GM18505 (cell line): ENCODE results near the gene SMG9.
"Not testable (repeated sequence)": the region's sequence is repeated elsewhere in the genome, so short reads cannot be mapped to it uniquely, and the experiment has no call there.

Experiments
- ATAC-seq: cut with Tn5 transposase; IDR thresholded peaks from one replicate; pipeline ENCODE4 v1.9.1; 2021; ENCODE audit not compliant: unreplicated experiment
- POLR2A ChIP-seq: IDR thresholded peaks from 4 replicates; pipeline ENCODE4 v1.6.1; 2011; ENCODE audit warnings: borderline replicate concordance; ENCODE audit not compliant: insufficient read depth, insufficient read length; ENCODE audit errors: extremely low read depth

The SMG9 gene

GRCh38 chr19:43774103-43774939, 19.6 kb upstream of the SMG9 start:
- ATAC-seq = no peak
- TF ChIP-seq POLR2A = no peak

DNA sequence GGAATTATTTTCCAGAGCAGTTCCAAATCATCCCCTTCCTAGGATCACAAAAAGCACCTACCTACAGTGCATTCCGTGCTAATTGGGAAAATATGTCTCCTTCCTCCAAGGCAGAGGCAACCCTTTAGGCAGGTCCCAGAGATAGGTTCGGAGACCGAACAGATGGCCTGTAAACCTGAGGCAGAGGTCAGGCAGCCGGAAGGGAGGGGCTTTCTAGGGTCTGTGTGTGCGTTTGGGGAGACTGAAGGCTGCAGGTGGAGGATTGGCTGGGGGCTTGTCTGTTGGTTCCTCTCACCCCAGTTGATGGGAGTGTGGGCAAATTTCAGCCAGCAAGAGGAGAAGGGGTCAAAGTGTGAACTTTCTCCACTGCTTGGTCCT, 19.0 kb upstream of the SMG9 start:
- ATAC-seq = no peak
- no peak for TF ChIP-seq POLR2A

- no peak for ATAC-seq
- TF ChIP-seq POLR2A = no peak
These were observed 14.5 kb upstream of the SMG9 start for GRCh38 chr19:43769256-43769655.

- ATAC-seq = no peak
- TF ChIP-seq POLR2A = no peak
These were observed 13.7 kb upstream of the SMG9 start for GRCh38 chr19:43768273-43769050.

GRCh38 chr19:43767818-43768217, 13.1 kb upstream of the SMG9 start:
- TF ChIP-seq POLR2A = no peak
- ATAC-seq = no peak

DNA sequence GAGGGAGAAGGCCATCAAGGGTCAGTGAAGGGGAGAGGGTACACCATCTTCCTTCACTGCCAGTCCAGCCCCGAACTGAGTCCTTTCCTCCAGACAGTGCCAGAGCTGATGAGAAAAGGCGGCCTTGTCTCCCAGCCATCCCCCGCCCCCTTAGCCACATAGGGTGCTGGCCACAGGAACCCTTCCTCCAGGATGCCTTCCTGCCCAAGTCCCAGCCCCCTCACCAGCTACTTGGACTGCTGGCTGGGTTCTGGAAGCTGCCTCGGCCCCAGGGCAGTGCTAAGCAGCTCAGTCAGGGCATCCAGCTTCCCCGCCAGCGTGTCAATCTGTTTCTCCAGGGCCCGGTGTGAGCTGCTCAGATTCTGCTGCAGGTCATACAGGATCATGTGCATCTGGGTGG, 12.6 kb upstream of the SMG9 start:
- TF ChIP-seq POLR2A = no peak
- no peak for ATAC-seq

DNA sequence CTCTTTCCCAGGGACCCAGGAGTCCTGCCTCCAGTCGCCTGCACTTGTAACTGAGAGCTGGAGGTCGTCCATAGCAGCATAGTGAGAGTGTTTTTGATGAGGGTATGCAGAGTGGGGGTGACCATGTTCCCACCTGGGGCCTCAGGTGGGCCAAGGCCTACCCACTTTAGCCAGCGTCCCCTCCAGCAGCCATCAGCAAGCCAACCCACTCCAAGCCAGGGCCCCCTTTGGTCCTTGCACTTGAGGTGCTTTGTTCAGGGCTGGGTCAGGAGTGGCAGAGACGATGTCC, 11.9 kb upstream of the SMG9 start:
- TF ChIP-seq POLR2A = no peak
- no peak for ATAC-seq

- TF ChIP-seq POLR2A = peak; percentile 57
- ATAC-seq = peak; percentile 68
These were observed 10.5 kb upstream of the SMG9 start for GRCh38 chr19:43765109-43765876.

GRCh38 chr19:43764684-43765083, 9.9 kb upstream of the SMG9 start:
- not testable (repeated sequence) for ATAC-seq

DNA sequence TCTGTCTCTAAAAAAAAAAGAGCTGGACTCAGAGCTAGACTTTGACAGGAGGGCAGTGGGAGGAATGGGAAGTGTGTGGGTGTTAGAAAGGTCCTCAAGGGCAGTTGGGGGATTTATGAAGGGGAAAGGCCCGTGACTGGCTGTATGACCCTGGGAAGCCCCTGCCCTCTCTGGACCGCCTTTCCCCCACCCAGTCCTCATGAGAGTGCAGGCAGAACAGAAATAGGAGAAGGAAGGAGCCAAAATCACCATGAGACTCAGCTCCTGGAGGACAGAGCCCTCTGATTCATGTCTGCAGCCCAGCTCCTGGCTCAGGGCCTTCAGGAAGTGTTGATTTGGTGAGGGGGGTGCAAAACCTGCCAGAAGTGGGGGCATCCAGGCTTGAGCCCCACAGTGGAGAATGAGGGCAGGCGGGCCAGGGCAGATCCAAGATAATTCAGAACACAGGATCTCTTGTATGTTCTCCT, 8.7 kb upstream of the SMG9 start:
- ATAC-seq = no peak
- peak; percentile 56 for TF ChIP-seq POLR2A

GRCh38 chr19:43762814-43763213, 8.1 kb upstream of the SMG9 start:
- TF ChIP-seq POLR2A = no peak
- no peak for ATAC-seq

GRCh38 chr19:43760941-43761340, 6.2 kb upstream of the SMG9 start:
- no peak for TF ChIP-seq POLR2A
- no peak for ATAC-seq

DNA sequence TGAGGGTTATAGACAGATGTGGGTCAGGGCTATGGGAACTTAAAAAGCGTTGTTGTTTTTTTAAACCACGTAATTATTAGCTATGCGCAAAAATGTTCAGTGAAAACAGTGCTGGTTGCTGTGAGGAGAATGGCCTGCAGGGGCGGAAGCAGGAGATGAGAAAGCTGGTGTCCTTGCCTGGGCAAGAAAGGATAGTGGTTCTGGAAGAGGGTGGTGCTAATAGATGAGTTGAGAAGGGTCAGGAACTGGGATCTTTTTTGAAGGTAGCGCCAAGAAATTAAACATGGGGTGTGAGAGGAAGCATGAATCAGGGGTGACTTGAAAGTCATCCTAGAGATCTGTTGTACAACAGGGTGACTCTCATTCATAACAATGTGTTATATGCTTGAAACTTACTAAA, 4.8 kb upstream of the SMG9 start:
- no peak for TF ChIP-seq POLR2A
- no peak for ATAC-seq

- peak; percentile 22 for ATAC-seq
- peak; percentile 67 for TF ChIP-seq POLR2A
These were observed 567 bp upstream of the SMG9 start for GRCh38 chr19:43755256-43755801.

GRCh38 chr19:43754253-43754502, 584 bp downstream of the SMG9 start:
- no peak for ATAC-seq
- TF ChIP-seq POLR2A = no peak
